Measurements from ENCODE around the gene FADS6.
"Not testable (repeated sequence)": the region's sequence is repeated elsewhere in the genome, so short reads cannot be mapped to it uniquely, and the experiment has no call there.

DNA sequence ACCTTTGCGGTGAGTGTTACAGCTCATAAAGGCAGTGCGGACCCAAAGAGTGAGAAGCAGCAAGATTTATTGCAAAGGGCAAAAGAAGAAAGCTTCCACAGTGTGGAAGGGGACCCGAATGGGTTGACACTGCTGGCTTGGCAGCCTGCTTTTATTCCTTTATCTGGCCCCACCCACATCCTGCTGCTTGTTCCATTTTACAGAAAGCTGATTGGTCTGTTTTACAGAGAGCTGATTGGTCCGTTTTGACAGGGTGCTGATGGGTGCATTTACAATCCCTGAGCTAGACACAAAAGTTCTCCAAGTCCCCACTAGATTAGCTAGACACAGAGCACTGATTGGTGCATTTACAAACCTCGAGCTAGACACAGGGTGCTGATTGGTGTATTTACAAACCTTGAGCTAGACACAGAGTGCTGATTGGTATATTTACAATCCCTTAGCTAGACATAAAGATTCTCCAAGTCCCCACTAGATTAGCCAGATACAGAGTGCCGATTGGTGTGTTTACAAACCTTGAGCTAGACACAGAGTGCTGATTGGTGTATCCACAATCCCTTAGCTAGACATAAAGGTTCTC is 12.9 kb upstream of the FADS6 start:
- not testable (repeated sequence) for TF ChIP-seq CTCF (IDR thresholded peaks at IDR 0.05 in 4 of 5, conservative IDR thresholded peaks at IDR 0.05 in 1 of 5); POLR2A (IDR thresholded peaks at IDR 0.05)

Measured in gastrocnemius medialis (tissue), 4 donors.